ENCODE data around the gene RXRA. TPM values are rescaled to one million over a fixed set of nuclear protein-coding genes. Genes with fewer than 3 reads are reported as not detected.

Gene RXRA
- total and polyA plus RNA-seq, 4 donors, result 41.5 to 116 (median 74.1) TPM

GRCh38 chr9:134382733-134383132 lies 56.5 kb downstream of the RXRA start:
- Histone ChIP-seq H3K9ac (ENCODE audit: low read depth in 1 of 2, low read length in 2 of 2) (no peak overlapping the region), H3K9me3 (ENCODE audit: control insufficient read depth in 4 of 4, low read length in 3 of 4) (no peaks in the 10 kb centered on the region), H3K4me3 (ENCODE audit: low read depth in 1 of 3, low read length in 3 of 3) (no peak overlapping the region), H3K36me3 (ENCODE audit: control insufficient read depth in 4 of 4, insufficient read depth in 3 of 4, low read depth in 1 of 4, low read length in 3 of 4) (peaks cover 0 to 2% (median 0%) of the 10 kb centered on the region in 4 donors), H3K27ac (ENCODE audit: low read depth in 1 of 2, low read length in 2 of 2) (peak overlapping the region; percentile 57 to 98), H3K4me1 (ENCODE audit: control insufficient read depth in 4 of 4, insufficient read depth in 4 of 4, low read length in 3 of 4) (peaks cover 80 to 100% (median 99%) of the 10 kb centered on the region in 4 donors), H3K27me3 (ENCODE audit: control insufficient read depth in 4 of 4, insufficient read depth in 4 of 4, low read length in 3 of 4) (no peaks in the 10 kb centered on the region)
- WGBS, result 28% methylated on average over 14 of the region's 14 CpGs
- no peak for DNase-seq (ENCODE audit: low spot score)
- TF ChIP-seq RAD21 (IDR thresholded peaks at IDR 0.05) (peak in 1 of 2 donors; percentile 6), EGR1 (IDR thresholded peaks at IDR 0.05; ENCODE audit: low read depth in 2 of 2) (no peak), JUND (IDR thresholded peaks at IDR 0.05) (no peak), SP1 (IDR thresholded peaks at IDR 0.05) (peak; percentile 41), RXRA (IDR thresholded peaks at IDR 0.05) (peak; percentile 46 to 74), FOXA2 (IDR thresholded peaks at IDR 0.05) (no peak), CTCF (IDR thresholded peaks at IDR 0.05; ENCODE audit: low read depth, low read length, missing input control) (no peak), HNF4G (IDR thresholded peaks at IDR 0.05) (peak; percentile 34), YY1 (IDR thresholded peaks at IDR 0.05) (peak; percentile 31), MAX (IDR thresholded peaks at IDR 0.05) (peak; percentile 70), HNF4A (conservative IDR thresholded peaks at IDR 0.05) (peak; percentile 80 to 86)

GRCh38 chr9:134383148-134383547 lies 56.9 kb downstream of the RXRA start:
- no peak for DNase-seq (ENCODE audit: low spot score)
- 86% methylated on average over 6 of the region's 6 CpGs for WGBS
- peak overlapping the region; percentile 57 to 98 for H3K27ac ChIP-seq (ENCODE audit: low read depth in 1 of 2, low read length in 2 of 2)

More at GRCh38 chr9:134383148-134383547, 56.9 kb downstream of the RXRA start:
- peaks cover 0 to 2% (median 0%) of the 10 kb centered on the region in 4 donors for H3K36me3 ChIP-seq (ENCODE audit: control insufficient read depth in 4 of 4, insufficient read depth in 3 of 4, low read depth in 1 of 4, low read length in 3 of 4)
- H3K9ac ChIP-seq (ENCODE audit: low read depth in 1 of 2, low read length in 2 of 2), result no peak overlapping the region
- TF ChIP-seq GABPA (IDR thresholded peaks at IDR 0.05 in 1 of 2, conservative IDR thresholded peaks at IDR 0.05 in 1 of 2) (no peak), CTCF (IDR thresholded peaks at IDR 0.05; ENCODE audit: low read depth, low read length, missing input control) (no peak), ATF3 (IDR thresholded peaks at IDR 0.05) (no peak), YY1 (IDR thresholded peaks at IDR 0.05) (no peak), FOXA2 (IDR thresholded peaks at IDR 0.05) (no peak), MAX (IDR thresholded peaks at IDR 0.05) (no peak), ZBTB33 (IDR thresholded peaks at IDR 0.05) (no peak), NR2F2 (IDR thresholded peaks at IDR 0.05) (no peak), HNF4A (conservative IDR thresholded peaks at IDR 0.05) (no peak), RXRA (IDR thresholded peaks at IDR 0.05) (no peak), REST (IDR thresholded peaks at IDR 0.05) (no peak), JUND (IDR thresholded peaks at IDR 0.05) (no peak), FOXA1 (IDR thresholded peaks at IDR 0.05) (no peak), EGR1 (IDR thresholded peaks at IDR 0.05; ENCODE audit: low read depth in 2 of 2) (no peak)
- H3K4me3 ChIP-seq (ENCODE audit: low read depth in 1 of 3, low read length in 3 of 3), result no peak overlapping the region
- H3K9me3 ChIP-seq (ENCODE audit: control insufficient read depth in 4 of 4, low read length in 3 of 4), result no peaks in the 10 kb centered on the region
- H3K27me3 ChIP-seq (ENCODE audit: control insufficient read depth in 4 of 4, insufficient read depth in 4 of 4, low read length in 3 of 4), result no peaks in the 10 kb centered on the region
- H3K4me1 ChIP-seq (ENCODE audit: control insufficient read depth in 4 of 4, insufficient read depth in 4 of 4, low read length in 3 of 4), result peaks cover 81 to 100% (median 99%) of the 10 kb centered on the region in 4 donors
